Right ventricle myocardium superior (tissue), 1 donor: ENCODE results near the gene SGSM1. TPM values are rescaled to one million over a fixed set of nuclear protein-coding genes. Genes with fewer than 3 reads are reported as not detected.
"Not testable (repeated sequence)": the region's sequence is repeated elsewhere in the genome, so short reads cannot be mapped to it uniquely, and the experiment has no call there.

Experiments
- ATAC-seq: fragments of 200-7000 bp; cut with Tn5 transposase; one replicate; pipeline ENCODE4 v1.9.1; 2020; ENCODE audit warnings: mild to moderate bottlenecking; ENCODE audit not compliant: poor library complexity
- DNase-seq: peaks from one replicate; pipeline ENCODE4 v3.0.0-alpha.2; 2020
- intact Hi-C: fragments of 100-400 bp; cut with DNase I; formaldehyde crosslinking; loops from one replicate; pipeline ENCODE4 v1.11.2; 2022
- total RNA-seq: library from RNA; stranded (reverse); fragmentation: NEBNext Ultra II Directional; extraction: Animal tissue kit (Norgen Biotek cat#: 25700); gene quantifications from one replicate; pipeline ENCODE4 v1.2.1, GENCODE V29; 2021
- donor health status: DM: no; HTN: yes; CAD: no; lungs with severe emphysema.

Gene SGSM1
- total RNA-seq, 1 donor from 2014 or later, result 9.2 TPM

GRCh38 chr22:24873226-24873625, 67.2 kb downstream of the SGSM1 start:
- intact Hi-C loops, result no loop called here
- DNase-seq (no peak), ATAC-seq (no peak)

- intact Hi-C loops, result no loop called here
- ATAC-seq, result no peak
- DNase-seq, result no peak
Measured at GRCh38 chr22:24875862-24876506, 70.0 kb downstream of the SGSM1 start.

- no peak for DNase-seq
- intact Hi-C loops, result no loop called here
- ATAC-seq, result no peak
Measured at GRCh38 chr22:24876700-24877099, 70.7 kb downstream of the SGSM1 start.

DNA sequence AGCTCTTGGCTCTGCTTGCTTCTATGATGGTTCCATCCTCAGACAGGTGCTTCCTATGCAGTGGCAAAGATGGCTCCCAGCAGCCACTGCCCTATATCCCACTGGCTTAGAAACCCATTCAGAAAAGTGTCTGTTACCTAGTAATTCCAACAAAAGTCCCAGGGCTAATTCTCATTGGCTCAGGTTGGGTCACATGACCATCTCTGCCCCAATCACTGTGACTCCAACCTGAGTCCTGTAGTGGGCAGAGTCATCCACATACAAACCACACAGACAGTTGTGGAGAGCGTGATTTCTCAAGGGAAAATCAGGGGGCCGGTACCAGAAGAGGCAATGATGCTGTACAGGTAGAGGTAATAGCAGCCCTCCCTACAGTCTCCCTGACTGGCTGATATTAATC, 73.0 kb downstream of the SGSM1 start:
- intact Hi-C loops, result no loop called here
- ATAC-seq (no peak), DNase-seq (no peak)

- no peak for DNase-seq
- ATAC-seq, result no peak
- intact Hi-C loops, result no loop called here
Measured at GRCh38 chr22:24883432-24883831, 77.4 kb downstream of the SGSM1 start.

DNA sequence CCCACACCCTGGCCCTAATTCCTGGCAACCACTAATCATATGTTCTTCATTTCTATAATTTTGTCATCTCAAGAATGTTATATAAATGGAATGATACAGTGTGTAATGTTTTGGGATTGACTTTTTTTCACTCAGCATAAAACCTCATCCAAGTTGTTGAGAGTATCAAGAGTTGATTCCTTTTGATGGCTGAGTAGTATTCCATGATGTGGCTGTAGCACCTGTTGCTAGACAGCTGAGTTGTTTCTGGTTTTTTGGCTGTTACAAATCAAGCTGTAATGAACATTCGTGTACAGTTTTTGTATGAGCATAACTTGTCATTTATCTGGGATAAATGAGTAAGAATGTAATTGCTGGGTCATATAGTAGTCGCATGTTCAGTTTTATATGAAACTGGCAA, 81.2 kb downstream of the SGSM1 start:
- intact Hi-C loops, result no loop called here
- DNase-seq (no peak), ATAC-seq (no peak)

- intact Hi-C loops, result no loop called here
- DNase-seq (no peak), ATAC-seq (no peak)
Measured at GRCh38 chr22:24893341-24894070, 87.5 kb downstream of the SGSM1 start.

DNA sequence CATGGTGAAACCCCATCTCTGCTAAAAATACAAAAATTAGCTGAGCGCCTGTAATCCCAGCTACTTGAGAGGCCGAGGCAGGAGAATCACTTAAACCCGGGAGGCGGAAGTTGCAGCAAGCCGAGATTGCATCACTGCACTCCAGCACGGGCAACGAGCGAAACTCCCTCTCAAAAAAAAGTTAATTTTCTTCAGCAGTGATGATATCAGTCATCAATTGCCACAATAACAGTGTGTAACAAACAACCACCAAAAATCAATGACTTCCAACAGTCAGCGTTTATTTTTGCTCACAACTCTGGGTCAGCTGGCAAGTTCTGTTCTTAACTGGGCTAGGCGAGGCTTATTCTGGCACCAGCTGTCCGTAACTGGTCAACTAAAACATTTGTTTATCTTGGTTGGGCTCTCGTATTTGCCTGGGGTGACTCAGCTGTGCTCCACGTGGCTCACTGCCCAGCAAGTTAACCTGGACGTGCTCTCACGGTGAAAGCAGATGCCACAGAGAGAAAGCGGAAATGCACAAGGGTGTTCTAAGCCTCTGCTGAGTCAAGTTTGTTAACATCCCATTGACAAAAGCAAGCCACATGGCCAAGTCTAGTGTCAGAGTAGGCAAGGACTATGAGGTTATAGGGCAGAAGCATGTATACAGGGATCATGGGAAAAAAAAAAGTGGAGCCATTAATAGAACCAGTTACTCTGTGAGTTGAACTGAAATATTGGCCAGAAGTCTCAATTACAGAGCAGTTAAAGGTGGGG, 88.4 kb downstream of the SGSM1 start:
- peak; percentile 86 for DNase-seq

GRCh38 chr22:24894998-24895397, 89.0 kb downstream of the SGSM1 start:
- DNase-seq, result peak; percentile 86
- ATAC-seq, result peak; percentile 89
- intact Hi-C loops, result no loop called here

More for the DNA sequence above, 88.4 kb downstream of the SGSM1 start:
- intact Hi-C loops, result no loop called here
- ATAC-seq, result peak; percentile 95

- intact Hi-C loops, result no loop called here
- ATAC-seq, result no peak
Measured at GRCh38 chr22:24901448-24901847, 95.4 kb downstream of the SGSM1 start.

DNA sequence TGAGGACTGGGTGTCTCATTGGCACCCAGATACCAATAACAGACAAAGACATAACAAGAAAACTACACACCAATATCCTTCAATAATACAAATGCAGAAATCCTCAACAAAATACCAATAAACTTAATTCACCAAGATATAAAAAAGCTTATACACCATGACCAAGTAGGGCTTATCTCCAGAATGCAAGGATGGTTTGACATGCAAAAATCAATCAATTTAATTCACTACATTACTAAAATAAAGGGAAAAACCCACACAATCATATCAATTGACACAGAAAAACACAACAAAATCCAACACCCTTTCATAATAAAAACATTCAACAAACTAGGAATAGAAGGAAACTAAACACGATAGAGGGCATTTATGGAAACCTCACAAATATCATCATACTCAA, 99.9 kb downstream of the SGSM1 start:
- ATAC-seq (no peak), DNase-seq (no peak)
- intact Hi-C loops, result no loop called here

More at GRCh38 chr22:24901448-24901847, 95.4 kb downstream of the SGSM1 start:
- DNase-seq, result no peak

DNA sequence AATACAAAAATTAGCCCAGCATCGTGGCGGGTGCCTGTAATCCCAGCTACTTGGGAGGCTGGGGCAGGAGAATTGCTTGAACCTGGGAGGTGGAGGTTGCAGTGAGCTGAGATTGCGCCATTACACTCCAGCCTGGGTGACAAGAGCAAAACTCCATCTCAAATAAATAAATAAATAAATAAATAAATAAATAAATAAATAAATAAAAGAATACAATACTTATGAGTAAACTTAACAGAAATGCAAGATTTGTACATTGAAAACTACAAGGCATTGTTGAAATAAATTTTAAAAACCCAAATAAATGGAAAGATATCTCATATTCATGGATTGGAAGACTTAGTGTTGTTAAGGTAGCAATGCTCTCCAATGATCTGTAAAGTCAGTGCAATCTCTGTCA, 101.1 kb downstream of the SGSM1 start:
- intact Hi-C loops, result not testable (repeated sequence)

GRCh38 chr22:24920029-24920428, 114.0 kb downstream of the SGSM1 start:
- DNase-seq (no peak), ATAC-seq (no peak)
- intact Hi-C loops, result no loop called here

More for the DNA sequence above, 101.1 kb downstream of the SGSM1 start:
- ATAC-seq, DNase-seq: not testable (repeated sequence)

- no peak for ATAC-seq
- DNase-seq, result no peak
- intact Hi-C loops, result no loop called here
Measured at GRCh38 chr22:24925586-24926427, 119.8 kb downstream of the SGSM1 start.

DNA sequence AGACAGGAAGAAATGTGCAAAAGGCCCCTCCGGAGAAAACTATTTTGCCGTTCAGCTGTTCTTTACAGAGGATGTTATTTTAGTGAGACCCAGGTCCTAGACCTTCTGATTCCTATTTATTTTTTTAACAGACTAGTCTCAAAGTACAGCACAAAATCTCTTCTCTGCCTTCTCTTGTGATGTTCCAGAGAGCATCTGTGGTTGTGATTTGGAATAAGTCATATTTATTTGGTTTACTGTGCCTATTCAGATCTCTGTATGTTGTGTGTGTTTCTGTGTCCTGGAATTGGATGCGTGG, 120.4 kb downstream of the SGSM1 start:
- intact Hi-C loops, result no loop called here
- DNase-seq, result no peak
- ATAC-seq, result no peak

- DNase-seq, result no peak
- no peak for ATAC-seq
- intact Hi-C loops, result no loop called here
Measured at GRCh38 chr22:24926849-24927579, 121.0 kb downstream of the SGSM1 start.

GRCh38 chr22:24928322-24928721, 122.3 kb downstream of the SGSM1 start:
- ATAC-seq (no peak), DNase-seq (no peak)
- intact Hi-C loops, result no loop called here

DNA sequence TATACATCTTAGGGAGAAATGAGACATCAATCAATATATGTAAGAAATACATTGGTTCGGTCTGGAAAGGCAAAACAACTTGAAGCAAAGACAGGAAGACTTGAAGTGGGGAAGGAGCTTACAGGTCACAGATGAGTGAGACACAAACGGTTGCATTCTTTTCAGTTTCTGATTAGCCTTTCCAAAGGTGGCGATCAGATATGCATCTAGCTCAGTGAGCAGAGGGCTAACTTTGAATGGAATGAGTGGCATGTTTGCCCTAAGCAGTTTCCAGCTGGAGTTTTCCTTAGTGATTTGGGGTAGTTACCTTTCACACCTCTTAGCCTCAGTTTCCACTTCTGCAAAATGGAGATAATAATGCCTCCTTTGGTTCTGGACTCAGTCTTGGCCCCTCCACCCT, 124.7 kb downstream of the SGSM1 start:
- intact Hi-C loops, result no loop called here
- DNase-seq, result no peak
- no peak for ATAC-seq
